Stimulated activated memory B cell treated with anti-CD40 and anti-IgM and Interleukin-4, amounts not matched to agents 10 μg/mL and 1 μg/mL and 100 μg/mL, for 72 hours (primary cell): ENCODE results near the gene FXN.

ENCODE experiments used
- ATAC-seq: fragments of 150-1000 bp; cut with Tn5 transposase; 2 replicates; pipeline ENCODE4 v1.10.0; 2021
- H3K27ac Mint-ChIP-seq: one replicate; pipeline ENCODE4 v1.8.0; 2022; ENCODE audit warnings: mild to moderate bottlenecking, mixed read lengths
- H3K27me3 Mint-ChIP-seq: one replicate; pipeline ENCODE4 v1.8.0; 2022; ENCODE audit warnings: mixed read lengths
- H3K36me3 Mint-ChIP-seq: one replicate; pipeline ENCODE4 v1.8.0; 2022; ENCODE audit warnings: mixed read lengths
- H3K4me1 Mint-ChIP-seq: one replicate; pipeline ENCODE4 v1.8.0; 2022; ENCODE audit warnings: mixed read lengths
- H3K4me3 Mint-ChIP-seq: one replicate; pipeline ENCODE4 v1.8.0; 2022; ENCODE audit warnings: mild to moderate bottlenecking, moderate library complexity, mixed read lengths
- H3K9me3 Mint-ChIP-seq: one replicate; pipeline ENCODE4 v1.8.0; 2022; ENCODE audit warnings: mixed read lengths

Gene FXN

DNA sequence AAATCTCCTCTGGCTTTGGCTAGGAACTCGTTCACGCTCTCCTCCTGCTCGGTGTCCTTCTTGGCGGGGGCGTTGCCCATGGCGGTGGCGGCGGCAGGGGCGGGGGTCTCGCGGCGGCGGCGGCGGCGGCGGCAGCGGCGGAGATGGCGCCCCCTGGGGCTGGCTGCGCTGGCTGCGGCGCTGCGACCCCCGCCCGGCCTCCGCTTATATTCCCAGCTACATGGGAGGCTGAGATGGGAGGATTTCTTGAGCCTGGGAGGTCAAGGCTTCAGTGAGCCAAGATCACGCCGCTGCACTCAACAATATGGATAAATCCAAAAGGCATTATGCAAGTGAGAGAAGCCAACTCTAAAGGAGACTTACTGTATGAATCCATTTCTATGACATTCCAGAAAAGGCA is 21.5 kb upstream of the FXN start, which contains the start of gene PRKACG:
Gene PRKACG, minus strand, starts transcription at position 101 of the 400 bp plus-strand sequence. Its CDS starts 21 bp downstream, at position 80.
- Mint-ChIP-seq H3K4me3 (peak within 1 kb of the TSS; percentile 35), H3K27me3 (no peaks in the 10 kb centered on the region), H3K27ac (peak within 1 kb of the TSS; percentile 11), H3K4me1 (peaks cover 20% of the 10 kb centered on the region), H3K9me3 (no peaks in the 10 kb centered on the region), H3K36me3 (no peaks in the 10 kb centered on the region)
- no peak for ATAC-seq

DNA sequence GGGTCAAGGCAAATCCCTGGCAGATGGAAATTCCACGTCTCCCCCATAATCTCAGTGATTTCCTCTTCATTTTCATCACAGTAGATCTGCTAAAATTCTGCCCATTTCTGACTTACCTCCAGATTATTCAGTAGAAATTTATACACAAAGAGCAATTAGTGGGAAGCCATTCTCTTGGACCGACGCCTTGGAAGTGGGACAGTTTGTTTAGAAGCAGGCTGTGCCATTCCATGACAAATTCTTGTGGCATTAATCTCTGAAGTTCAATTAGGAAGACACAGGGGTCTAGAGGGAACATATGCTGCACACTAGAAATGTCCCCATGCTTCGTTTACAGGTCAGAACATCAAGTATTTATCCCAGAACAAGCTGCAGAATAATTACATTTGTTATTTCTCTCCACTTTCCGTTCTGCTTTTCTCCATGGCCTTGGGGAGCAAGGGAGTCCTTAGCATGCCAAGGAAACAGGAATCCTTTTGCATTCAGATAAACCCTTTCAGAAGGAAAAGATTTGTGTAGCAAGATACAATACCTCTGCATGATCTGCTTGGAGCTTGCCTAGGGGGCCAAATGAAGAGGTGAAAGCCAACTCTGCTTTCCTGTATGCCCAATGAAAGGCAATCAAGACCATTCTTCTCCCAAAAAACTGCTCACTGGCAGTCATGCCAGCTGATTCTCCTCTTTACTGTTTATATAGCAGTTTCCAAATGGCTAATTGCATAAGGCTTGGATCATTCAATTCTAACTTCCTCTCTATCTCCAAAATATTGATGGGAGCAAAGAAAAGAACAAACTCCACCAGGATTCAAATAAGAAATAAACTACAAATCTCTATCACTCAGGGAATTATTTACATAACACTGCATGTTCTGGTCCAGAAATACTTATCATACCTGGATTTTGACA is 19.1 kb upstream of the FXN start:
- Mint-ChIP-seq H3K27me3 (no peaks in the 10 kb centered on the region), H3K36me3 (no peaks in the 10 kb centered on the region), H3K4me3 (no peak overlapping the region), H3K4me1 (peaks cover 19% of the 10 kb centered on the region), H3K27ac (no peak overlapping the region), H3K9me3 (no peaks in the 10 kb centered on the region)
- ATAC-seq: no peak

DNA sequence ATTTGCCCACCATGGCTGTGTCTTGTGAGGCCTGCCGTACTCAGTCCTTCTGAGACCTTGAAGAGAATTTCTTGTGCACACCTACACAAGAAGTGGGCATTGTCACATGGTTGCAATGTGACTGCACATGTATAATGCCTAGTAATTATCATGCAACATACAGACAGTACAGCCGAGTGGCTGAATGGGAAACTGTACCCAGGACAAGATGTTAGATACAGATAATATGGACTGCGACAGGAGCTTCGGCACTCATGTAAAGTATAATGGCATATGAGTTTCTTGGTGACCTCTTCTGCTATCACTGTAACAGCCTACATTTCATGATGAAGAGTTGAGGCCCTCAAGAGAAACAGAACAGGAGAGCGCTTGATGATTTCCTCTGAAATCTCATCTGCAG is 16.8 kb upstream of the FXN start:
- Mint-ChIP-seq H3K36me3 (no peaks in the 10 kb centered on the region), H3K9me3 (no peaks in the 10 kb centered on the region), H3K4me3 (no peak overlapping the region), H3K4me1 (no peaks in the 10 kb centered on the region), H3K27ac (no peak overlapping the region), H3K27me3 (no peaks in the 10 kb centered on the region)
- ATAC-seq: no peak

DNA sequence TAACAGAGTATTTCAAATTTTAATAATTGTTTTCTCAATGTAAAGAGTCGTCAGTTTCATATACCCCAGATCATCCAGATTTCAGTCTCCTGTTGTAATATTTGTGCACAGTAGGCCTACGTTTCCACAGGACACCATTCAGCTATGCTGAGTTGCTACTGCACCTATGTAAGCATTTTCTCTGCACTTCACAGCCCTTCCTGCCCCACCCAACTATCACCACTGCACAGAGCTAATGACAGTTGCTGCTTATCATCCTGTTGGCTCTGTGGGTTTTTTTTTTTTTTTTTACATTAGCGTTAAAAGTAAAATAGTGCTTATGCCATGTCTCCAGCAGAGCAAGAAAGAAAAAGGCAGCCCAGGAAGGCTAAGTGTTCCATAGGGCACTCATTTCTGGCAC is 15.7 kb upstream of the FXN start:
- Mint-ChIP-seq H3K4me3 (no peak overlapping the region), H3K27ac (no peak overlapping the region), H3K36me3 (no peaks in the 10 kb centered on the region), H3K9me3 (no peaks in the 10 kb centered on the region), H3K27me3 (no peaks in the 10 kb centered on the region), H3K4me1 (no peaks in the 10 kb centered on the region)
- ATAC-seq: no peak

DNA sequence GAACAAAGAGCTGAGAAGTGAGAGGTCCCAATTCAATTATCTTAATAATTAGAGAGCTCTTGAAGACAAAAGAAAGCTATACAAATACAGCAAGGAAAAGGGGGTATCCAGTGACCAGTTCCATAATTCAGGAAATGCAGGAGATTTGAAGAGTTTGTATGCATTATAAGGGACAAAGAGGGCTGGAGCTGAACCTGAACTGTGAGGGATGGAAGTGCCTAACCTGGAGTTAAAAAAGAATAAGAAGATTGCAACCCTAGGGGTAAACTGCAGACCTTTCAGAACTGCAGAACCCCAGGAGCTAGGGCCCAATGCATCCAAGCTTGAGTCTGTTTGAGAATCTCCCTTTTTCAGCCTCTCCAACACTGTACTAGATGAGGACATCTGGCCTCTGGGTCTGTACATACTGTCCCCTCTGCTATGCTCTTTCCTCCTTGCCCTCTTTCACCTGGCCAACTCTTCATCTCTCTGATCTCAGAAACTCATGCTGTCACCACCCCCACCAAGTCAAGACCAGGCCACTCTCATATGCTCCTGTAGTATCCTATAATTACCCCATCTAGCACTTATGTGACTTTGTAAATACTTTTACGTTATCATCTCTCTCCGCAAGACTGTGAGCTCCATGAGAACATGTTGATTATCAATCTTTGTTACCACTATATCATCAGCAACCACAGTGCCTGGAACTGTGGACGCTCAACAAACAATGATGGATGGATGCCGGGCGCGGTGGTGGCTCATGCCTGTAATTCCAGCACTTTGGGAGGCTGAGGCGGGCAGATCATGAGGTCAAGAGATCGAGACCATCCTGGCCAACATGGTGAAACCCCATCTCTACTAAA is 15.0 kb upstream of the FXN start:
- Mint-ChIP-seq H3K36me3 (no peaks in the 10 kb centered on the region), H3K9me3 (no peaks in the 10 kb centered on the region), H3K4me1 (no peaks in the 10 kb centered on the region), H3K27ac (no peak overlapping the region), H3K27me3 (no peaks in the 10 kb centered on the region), H3K4me3 (no peak overlapping the region)
- ATAC-seq: no peak

DNA sequence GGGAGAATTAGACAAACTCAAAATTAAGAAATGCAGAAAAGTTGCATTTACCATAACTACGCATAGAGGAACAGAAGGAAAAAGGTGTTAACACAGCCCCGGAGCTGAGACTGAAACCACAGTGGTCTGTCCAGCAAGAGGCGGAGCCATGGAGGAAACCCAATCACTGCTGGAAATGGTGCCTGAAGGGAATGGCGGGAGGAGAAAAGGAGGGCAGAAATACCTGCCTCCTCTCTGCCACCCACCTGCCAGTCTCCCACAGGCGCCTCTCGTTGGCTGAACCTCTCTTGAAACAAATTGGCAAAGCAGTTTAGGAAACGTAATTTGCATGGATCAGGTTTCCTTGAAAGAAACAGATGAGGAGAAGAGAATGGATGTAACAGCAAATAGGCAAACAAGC is 11.9 kb upstream of the FXN start:
- Mint-ChIP-seq H3K27ac (no peak overlapping the region), H3K4me3 (no peak overlapping the region), H3K9me3 (no peaks in the 10 kb centered on the region), H3K27me3 (no peaks in the 10 kb centered on the region), H3K36me3 (no peaks in the 10 kb centered on the region), H3K4me1 (peaks cover 7% of the 10 kb centered on the region)
- no peak for ATAC-seq

DNA sequence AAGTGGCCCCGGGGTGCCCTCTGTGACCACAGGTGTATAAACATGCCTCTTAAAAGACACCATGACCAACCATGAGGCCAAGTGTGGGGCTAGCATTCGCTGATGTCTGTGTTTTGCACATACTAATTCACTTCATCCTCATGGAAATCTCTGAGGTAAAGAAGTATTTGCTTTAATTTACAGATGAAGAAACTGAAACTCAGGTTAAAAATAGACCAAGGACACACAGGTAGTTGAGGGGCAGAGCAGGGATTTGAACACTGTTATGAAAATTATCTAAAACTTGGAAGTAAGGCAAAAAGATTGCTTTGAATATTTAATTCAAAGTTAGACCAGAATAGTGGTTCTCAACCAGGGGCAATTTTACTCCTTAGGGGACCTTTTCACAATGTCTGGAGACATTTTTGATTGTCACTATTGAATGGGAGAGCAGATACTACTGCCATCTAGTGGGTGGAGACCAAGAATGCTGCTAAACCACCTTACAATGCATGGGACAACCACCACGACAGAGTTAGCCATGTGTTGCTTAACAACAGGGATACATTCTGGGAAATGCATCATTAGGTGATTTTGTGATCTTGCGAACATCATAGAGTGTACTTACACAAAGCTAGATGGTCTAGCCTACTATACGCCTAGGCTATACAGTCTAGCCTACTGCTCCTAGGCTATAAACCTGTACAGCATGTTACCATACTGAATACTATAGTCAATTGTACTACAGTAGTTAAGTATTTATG is 8.0 kb upstream of the FXN start:
- Mint-ChIP-seq H3K9me3 (no peaks in the 10 kb centered on the region), H3K4me3 (no peak overlapping the region), H3K27ac (no peak overlapping the region), H3K36me3 (no peaks in the 10 kb centered on the region), H3K4me1 (peaks cover 7% of the 10 kb centered on the region), H3K27me3 (no peaks in the 10 kb centered on the region)
- peak; percentile 71 for ATAC-seq

DNA sequence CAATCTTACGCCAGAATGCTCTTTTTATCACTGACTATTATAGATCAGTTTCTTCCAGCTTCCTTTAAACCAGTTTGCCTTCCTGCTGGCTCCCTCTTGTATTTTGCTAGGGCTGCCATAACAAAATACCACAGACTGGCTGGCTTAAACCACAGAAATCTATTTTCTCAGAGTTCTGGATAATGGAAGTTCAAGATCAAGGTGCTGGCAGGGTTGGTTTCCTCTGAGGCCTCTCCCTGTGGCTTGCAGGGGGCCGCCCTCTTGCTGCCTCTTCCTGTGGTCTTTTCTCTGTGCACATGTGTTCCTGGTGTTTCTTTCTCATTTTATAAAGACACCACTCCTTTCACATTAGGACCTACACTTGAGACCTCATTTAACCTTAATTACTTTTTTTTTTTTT is 6.8 kb upstream of the FXN start:
- no peak for ATAC-seq
- no peaks in the 10 kb centered on the region for H3K27me3 Mint-ChIP-seq
- H3K4me3 Mint-ChIP-seq: no peak overlapping the region
- no peaks in the 10 kb centered on the region for H3K36me3 Mint-ChIP-seq
- H3K27ac Mint-ChIP-seq: no peak overlapping the region
- H3K4me1 Mint-ChIP-seq: peaks cover 7% of the 10 kb centered on the region
- no peaks in the 10 kb centered on the region for H3K9me3 Mint-ChIP-seq

DNA sequence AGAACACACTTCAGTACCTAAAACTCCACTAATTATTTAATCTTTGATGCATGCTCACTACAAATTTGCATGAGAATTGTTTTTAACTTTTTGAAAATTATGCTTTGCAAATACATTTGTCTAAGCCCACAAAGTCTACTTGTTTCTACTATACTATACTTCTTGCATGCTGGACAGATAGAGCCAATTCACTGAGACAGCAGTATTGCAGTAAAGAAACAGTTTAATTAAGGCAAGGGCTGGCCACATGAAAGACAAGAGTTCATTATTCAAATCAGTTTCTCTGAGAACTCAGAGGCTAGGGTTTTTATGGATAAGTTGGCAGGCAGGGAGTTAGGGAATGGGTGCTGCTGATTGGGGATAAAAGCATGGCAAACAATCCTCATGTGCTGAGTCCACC is 6.0 kb upstream of the FXN start:
- Mint-ChIP-seq H3K27me3 (no peaks in the 10 kb centered on the region), H3K27ac (no peak overlapping the region), H3K9me3 (no peaks in the 10 kb centered on the region), H3K4me3 (no peak overlapping the region), H3K4me1 (peaks cover 7% of the 10 kb centered on the region), H3K36me3 (no peaks in the 10 kb centered on the region)
- no peak for ATAC-seq

DNA sequence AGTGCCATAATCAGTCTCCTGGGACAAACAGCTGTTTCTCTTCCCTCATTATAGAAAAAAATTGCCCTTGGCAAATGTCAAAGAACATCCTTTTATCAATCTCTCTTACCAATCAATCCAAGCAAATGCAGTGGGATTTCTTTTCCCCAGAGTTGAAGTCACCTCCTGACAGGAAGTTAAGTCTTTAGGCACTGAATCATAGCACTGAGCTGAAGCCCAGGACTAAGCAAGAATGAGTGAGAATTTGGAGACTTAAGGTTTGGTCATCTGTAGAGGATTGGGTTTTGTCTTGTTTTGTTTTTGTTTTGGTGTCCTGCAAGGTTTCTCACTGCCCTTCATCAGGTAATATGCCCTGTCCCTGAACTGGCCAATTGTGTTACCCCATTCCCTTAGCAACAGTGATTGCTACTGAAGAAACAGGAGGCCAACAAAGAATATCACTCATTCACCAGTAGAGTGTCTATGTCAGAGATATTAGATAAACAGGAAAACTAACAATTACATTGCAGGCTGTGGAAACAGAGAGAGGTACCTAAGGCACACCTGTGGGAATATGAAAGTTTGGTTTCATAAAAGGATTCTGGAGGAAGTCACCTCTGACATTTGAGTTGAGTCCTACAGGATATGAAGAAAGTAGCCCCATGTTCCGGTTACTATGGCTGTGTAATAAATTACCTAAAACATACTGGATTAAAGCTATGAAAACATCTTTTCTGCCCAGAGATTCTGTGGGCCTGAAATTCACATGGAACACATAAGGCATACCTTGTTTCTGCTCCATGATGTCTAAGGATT is 4.5 kb upstream of the FXN start:
- Mint-ChIP-seq H3K9me3 (no peaks in the 10 kb centered on the region), H3K4me3 (no peak overlapping the region), H3K27ac (peak overlapping the region; percentile 46), H3K27me3 (no peaks in the 10 kb centered on the region), H3K36me3 (no peaks in the 10 kb centered on the region), H3K4me1 (peaks cover 9% of the 10 kb centered on the region)
- ATAC-seq: no peak

DNA sequence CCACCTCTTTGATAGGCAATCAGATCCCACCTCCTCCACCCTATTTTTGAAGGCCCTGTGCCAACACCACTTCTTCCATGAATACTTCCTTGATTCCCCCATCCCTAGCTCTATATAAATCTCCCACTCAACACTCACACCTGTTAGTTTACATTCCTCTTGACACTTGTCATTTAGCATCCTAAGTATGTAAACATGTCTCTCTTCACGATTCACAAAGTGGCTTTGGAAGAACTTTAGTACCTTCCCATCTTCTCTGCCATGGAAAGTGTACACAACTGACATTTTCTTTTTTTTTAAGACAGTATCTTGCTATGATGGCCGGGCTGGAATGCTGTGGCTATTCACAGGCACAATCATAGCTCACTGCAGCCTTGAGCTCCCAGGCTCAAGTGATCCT is 1.5 kb upstream of the FXN start:
- peaks cover 11% of the 10 kb centered on the region for H3K4me1 Mint-ChIP-seq
- no peak overlapping the region for H3K27ac Mint-ChIP-seq

DNA sequence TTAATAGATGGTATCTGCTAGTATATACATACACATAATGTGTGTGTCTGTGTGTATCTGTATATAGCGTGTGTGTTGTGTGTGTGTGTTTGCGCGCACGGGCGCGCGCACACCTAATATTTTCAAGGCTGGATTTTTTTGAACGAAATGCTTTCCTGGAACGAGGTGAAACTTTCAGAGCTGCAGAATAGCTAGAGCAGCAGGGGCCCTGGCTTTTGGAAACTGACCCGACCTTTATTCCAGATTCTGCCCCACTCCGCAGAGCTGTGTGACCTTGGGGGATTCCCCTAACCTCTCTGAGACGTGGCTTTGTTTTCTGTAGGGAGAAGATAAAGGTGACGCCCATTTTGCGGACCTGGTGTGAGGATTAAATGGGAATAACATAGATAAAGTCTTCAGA is 757 bp downstream of the FXN start:
- Mint-ChIP-seq H3K36me3 (peaks cover 5% of the 10 kb centered on the region), H3K27me3 (no peaks in the 10 kb centered on the region), H3K9me3 (no peaks in the 10 kb centered on the region), H3K4me3 (peak overlapping the region; percentile 94), H3K27ac (peak overlapping the region; percentile 91), H3K4me1 (peaks cover 11% of the 10 kb centered on the region)
- peak; percentile 37 for ATAC-seq

More for the DNA sequence above, 1.5 kb upstream of the FXN start:
- Mint-ChIP-seq H3K27me3 (no peaks in the 10 kb centered on the region), H3K9me3 (no peaks in the 10 kb centered on the region), H3K36me3 (no peaks in the 10 kb centered on the region), H3K4me3 (no peak overlapping the region)
- no peak for ATAC-seq

DNA sequence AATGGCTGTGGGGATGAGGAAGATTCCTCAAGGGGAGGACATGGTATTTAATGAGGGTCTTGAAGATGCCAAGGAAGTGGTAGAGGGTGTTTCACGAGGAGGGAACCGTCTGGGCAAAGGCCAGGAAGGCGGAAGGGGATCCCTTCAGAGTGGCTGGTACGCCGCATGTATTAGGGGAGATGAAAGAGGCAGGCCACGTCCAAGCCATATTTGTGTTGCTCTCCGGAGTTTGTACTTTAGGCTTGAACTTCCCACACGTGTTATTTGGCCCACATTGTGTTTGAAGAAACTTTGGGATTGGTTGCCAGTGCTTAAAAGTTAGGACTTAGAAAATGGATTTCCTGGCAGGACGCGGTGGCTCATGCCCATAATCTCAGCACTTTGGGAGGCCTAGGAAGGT is 1.2 kb downstream of the FXN start:
- Mint-ChIP-seq H3K36me3 (peaks cover 5% of the 10 kb centered on the region), H3K27me3 (no peaks in the 10 kb centered on the region), H3K9me3 (no peaks in the 10 kb centered on the region), H3K4me1 (peaks cover 11% of the 10 kb centered on the region), H3K4me3 (peak overlapping the region; percentile 94), H3K27ac (peak overlapping the region; percentile 91)
- ATAC-seq: no peak

DNA sequence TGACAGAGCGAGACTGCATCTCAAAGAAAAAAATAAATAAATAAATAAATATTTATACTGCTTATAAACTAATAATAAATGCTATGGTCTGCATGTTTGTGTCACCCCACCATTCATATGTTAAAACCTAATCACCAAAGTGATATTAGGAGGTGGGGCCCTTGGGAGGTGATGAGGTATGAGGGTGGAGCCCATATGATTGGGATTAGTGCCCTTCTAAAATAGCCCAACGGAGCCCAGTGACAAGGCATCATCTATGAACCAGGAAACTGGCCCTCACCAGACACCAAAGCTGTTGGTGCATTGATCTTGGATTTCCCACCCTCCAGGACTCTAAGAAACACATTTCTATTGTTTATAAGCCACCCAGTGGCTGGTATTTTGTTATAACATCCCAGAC is 5.1 kb downstream of the FXN start:
- Mint-ChIP-seq H3K36me3 (peaks cover 11% of the 10 kb centered on the region), H3K9me3 (no peaks in the 10 kb centered on the region), H3K27ac (no peak overlapping the region), H3K4me3 (no peak overlapping the region), H3K27me3 (no peaks in the 10 kb centered on the region), H3K4me1 (peaks cover 19% of the 10 kb centered on the region)
- ATAC-seq: no peak
